Measurements from ENCODE around the gene DOP1B.
"Not testable (repeated sequence)": the region's sequence is repeated elsewhere in the genome, so short reads cannot be mapped to it uniquely, and the experiment has no call there.

Gene DOP1B

DNA sequence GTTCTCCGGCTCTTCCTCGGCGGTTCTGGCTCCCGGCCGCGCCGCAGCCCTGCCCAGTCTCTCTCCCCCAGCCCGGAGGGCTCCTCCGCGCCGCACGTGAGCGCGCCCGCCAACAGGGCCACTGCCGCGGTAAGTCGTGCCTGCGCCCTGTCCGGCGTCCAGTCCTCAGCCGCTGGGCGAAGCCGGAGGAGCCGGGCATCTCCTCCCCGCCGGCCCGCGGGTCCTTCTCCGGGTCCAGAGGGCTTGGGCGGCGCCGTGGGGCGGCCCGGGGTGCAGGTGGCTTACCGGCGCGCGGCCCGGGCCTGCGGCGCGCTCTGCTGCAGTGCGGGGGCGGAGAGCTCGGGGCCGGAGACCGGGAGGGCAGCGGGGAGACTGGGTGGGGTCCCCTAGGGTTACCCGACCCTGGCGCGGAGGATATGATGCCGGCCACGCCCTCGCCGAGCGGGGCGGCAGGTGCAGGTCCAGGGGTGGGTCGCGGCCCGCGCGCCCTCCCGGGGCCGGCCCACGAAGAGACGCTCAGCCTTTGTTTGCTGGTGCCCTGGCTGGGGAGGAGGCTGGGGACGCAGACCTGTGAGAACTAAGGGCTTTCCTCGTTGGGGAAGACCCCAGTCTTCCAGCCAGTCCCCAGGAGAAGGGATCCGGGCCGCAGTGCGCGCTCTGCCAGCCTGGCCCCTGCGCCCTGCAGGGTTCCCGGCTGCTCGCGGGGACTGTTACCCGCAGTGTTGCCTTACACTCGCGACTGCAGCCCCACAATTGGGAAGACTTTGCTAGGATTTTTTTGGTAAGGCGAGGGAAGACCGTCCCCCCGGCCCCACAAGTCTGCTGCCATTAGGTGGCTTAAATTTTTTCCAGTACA is at the start of gene DOP1B:
Gene DOP1B, plus strand, starts transcription at position 10 of the 856 bp plus-strand sequence. CDS start 7,910 bp downstream, outside the sequence.
- no peak for DNase-seq (ENCODE audit: low read depth)

- DNase-seq (ENCODE audit: low read depth) = no peak
Measured at GRCh38 chr21:36109868-36110267, 46.8 kb upstream of the DOP1B start.

DNA sequence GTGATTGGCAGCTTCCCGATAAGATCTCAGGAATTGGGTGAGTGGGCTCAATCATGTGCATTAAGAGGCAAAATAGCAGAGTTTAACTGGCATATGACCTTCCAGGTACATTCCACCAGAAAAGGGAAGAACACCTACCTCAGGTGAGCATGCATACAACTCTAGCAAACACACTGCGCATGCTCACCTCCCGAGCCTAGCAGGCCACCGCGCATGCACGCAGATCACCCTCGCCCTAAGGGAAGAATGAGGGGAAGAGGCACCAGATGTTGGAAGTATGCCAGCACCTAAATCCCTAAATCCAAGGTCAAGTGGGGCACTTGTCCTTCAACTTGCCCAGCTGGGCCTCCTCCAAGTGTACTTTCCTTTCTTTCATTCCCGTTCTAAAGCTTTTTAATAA is 45.4 kb upstream of the DOP1B start:
- no peak for DNase-seq (ENCODE audit: low read depth)

- no peak for DNase-seq (ENCODE audit: low read depth)
Measured at GRCh38 chr21:36113647-36114428, 42.8 kb upstream of the DOP1B start.

GRCh38 chr21:36115138-36115730 is 41.4 kb upstream of the DOP1B start:
- no peak for DNase-seq (ENCODE audit: low read depth)

DNA sequence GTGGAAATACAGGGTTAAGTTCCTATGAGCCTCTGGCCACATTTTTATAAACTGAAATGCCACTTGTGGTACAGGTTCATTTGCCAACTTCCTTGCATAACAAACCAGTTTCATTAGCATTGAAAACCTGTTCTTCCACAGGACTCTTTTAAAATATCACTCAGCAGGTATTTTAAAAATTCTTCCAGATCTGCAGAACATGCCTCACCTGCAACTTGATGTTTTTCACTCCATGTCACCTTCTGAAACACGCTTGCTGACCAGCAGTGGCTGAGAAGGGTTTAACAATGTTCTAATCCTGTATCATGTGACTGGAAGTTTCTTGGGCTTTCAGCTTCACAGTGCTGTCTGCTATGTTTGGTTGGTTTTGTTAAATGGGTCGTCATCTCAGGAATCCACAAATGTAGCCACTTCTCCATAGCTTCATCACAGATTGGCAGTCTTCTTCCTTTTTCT is 39.3 kb upstream of the DOP1B start:
- DNase-seq (ENCODE audit: low read depth) = no peak

GRCh38 chr21:36120304-36120888 is 36.2 kb upstream of the DOP1B start:
- no peak for DNase-seq (ENCODE audit: low read depth)

- DNase-seq (ENCODE audit: low read depth) = no peak
Measured at GRCh38 chr21:36122977-36123376, 33.6 kb upstream of the DOP1B start.

- DNase-seq (ENCODE audit: low read depth) = no peak
Measured at GRCh38 chr21:36124395-36124794, 32.2 kb upstream of the DOP1B start.

GRCh38 chr21:36125512-36126207 is 31.0 kb upstream of the DOP1B start:
- no peak for DNase-seq (ENCODE audit: low read depth)

DNA sequence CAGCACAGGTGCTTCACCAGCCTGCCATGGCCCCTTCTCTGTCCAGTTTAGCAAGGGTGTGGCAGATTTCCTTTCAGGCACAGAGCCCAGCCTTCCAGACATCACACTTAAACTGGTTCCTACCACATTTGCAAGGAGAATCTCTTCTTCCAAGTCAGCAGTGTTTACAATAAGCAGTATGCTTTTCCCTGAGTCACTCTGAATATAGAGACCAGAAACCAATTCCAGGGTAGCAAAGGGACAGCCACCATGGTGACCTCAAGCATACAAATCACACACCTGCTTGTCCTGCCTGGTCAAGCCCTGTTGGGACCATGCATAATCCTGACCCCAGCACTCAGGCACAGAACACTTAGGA is 30.4 kb upstream of the DOP1B start:
- no peak for DNase-seq (ENCODE audit: low read depth)

- no peak for DNase-seq (ENCODE audit: low read depth)
Measured at GRCh38 chr21:36126621-36127110, 30.0 kb upstream of the DOP1B start.

GRCh38 chr21:36127250-36127904 is 29.2 kb upstream of the DOP1B start:
- no peak for DNase-seq (ENCODE audit: low read depth)

- no peak for DNase-seq (ENCODE audit: low read depth)
Measured at GRCh38 chr21:36127977-36128376, 28.6 kb upstream of the DOP1B start.

DNA sequence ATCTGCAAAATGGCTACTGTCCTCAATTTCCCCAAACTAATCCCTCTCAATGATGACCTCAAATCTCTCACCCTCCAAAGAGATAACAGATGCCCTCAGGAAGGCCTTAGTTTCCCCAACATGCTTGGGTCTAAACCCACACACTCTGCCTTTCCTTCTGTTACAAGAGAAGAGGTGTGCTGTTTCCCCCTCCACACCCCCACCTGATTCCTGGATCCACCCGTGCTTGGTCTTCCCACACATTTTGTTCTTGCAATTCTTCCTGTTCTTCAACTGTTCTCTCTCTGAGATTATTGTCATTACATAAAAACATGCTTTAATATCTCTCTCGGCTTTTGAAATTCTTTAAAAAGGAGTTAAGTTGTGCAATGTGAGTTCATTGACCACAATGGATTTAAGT is 27.4 kb upstream of the DOP1B start:
- DNase-seq (ENCODE audit: low read depth) = no peak

DNA sequence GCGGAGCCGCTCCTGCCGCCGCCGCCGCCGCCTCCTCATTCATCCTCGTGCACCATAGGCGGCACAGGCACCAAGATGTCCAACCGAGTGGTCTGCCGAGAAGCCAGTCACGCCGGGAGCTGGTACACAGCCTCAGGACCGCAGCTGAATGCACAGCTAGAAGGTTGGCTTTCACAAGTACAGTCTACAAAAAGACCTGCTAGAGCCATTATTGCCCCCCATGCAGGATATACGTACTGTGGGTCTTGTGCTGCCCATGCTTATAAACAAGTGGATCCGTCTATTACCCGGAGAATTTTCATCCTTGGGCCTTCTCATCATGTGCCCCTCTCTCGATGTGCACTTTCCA is 26.2 kb upstream of the DOP1B start:
- not testable (repeated sequence) for DNase-seq (ENCODE audit: low read depth)

DNA sequence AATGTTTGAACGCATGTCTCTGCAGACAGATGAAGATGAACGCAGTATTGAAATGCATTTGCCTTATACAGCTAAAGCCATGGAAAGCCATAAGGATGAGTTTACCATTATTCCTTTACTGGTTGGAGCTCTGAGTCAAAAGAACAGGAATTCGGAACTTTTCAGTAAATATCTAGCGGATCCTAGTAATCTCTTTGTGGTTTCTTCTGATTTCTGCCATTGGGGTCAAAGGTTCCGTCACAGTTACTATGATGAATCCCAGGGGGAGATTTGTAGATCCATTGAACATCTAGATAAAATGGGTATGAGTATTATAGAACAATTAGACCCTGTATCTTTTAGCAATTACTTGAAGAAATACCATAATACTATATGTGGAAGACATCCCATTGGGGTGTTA is 25.8 kb upstream of the DOP1B start:
- not testable (repeated sequence) for DNase-seq (ENCODE audit: low read depth)

DNA sequence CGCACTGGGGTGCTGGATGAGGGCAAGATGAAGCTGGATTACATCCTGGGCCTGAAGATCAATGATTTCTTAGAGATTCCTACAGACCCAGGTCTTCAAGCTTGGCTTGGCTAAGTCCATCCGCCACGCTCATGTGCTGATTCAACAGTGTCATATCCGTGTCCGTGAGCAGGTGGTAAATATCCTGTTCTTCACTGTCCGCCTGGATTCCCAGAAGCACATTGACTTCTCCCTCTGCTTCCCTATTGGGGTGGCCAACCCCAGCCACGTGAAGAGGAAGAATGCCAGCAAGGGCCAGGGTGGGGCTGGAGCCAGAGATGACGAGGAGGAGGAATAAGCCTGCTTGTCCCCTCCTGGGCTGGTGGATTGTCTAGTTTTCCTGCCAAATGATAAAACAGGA is 23.9 kb upstream of the DOP1B start:
- no peak for DNase-seq (ENCODE audit: low read depth)

DNA sequence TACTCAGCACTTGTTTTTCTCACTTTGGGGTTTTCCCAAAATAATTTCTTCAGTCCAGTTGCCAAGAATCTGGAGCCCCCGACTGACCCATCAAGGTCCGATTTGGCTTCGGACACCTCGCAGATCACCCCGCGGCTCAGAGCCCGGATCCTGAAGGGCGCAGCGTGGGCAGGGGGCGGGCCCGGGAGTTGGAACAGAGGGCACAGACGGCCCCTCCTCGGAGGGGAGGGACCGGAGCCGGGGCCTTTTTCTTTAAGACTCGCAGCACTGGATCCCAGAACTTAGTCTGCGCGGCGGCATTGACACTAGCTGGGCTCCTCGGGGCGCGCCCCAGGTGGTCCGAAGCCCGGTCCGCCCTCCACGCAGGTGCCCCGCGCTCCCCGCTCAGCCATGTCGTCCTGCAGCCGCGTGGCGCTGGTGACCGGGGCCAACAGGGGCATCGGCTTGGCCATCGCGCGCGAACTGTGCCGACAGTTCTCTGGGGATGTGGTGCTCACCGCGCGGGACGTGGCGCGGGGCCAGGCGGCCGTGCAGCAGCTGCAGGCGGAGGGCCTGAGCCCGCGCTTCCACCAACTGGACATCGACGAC is 21.7 kb upstream of the DOP1B start, which contains the start of gene CBR3:
Gene CBR3, plus strand, starts transcription at position 277 of the 588 bp plus-strand sequence. Its CDS starts 114 bp downstream, at position 391.
- DNase-seq (ENCODE audit: low read depth) = no peak

GRCh38 chr21:36135391-36136102 is 21.1 kb upstream of the DOP1B start:
- no peak for DNase-seq (ENCODE audit: low read depth)
